Measurements from ENCODE around the gene KCNG2. TPM values are rescaled to one million over a fixed set of nuclear protein-coding genes. Genes with fewer than 3 reads are reported as not detected.

Gene KCNG2
- total and polyA plus RNA-seq, 2 of the 4 experiments (the other 2 are of a cell fraction) = not detected

GRCh38 chr18:79760881-79761280 is 36.9 kb upstream of the KCNG2 start:
- DNase-seq = no peak
- Histone ChIP-seq H3K14ac (replicated peaks; ENCODE audit: low read depth, low read length) (no peak overlapping the region), H2BK120ac (ENCODE audit: low read depth, low read length) (no peak overlapping the region), H3K36me3 (ENCODE audit: control insufficient read depth, insufficient read depth, low read length) (peaks cover 4% of the 10 kb centered on the region; the same call in 1 of the 2 replicates), H3K79me1 (ENCODE audit: low read depth in 1 of 2, low read length in 2 of 2) (no peaks in the 10 kb centered on the region), H4K8ac (ENCODE audit: low read depth in 2 of 2, low read length in 2 of 2) (no peak overlapping the region), H3K18ac (ENCODE audit: low read depth, low read length) (no peak overlapping the region), H2BK15ac (ENCODE audit: low read depth, low read length) (no peak overlapping the region), H3K9me1 (ENCODE audit: insufficient read depth, low read length) (no peaks in the 10 kb centered on the region), H2AK5ac (ENCODE audit: low read depth, low read length) (no peak overlapping the region), H3K9me3 (ENCODE audit: control insufficient read depth, insufficient read depth, low read length) (peaks cover 2% of the 10 kb centered on the region; the same call in 1 of the 2 replicates), H2BK5ac (ENCODE audit: low read depth, low read length, poor library complexity, severe bottlenecking) (no peak overlapping the region), H4K20me1 (ENCODE audit: insufficient read depth, low read length) (no peaks in the 10 kb centered on the region), H3K4ac (ENCODE audit: low read depth, low read length) (no peak overlapping the region), H3K27ac (ENCODE audit: insufficient read depth, low read length) (no peak overlapping the region), H4K5ac (ENCODE audit: low read depth, low read length) (no peak overlapping the region), H3K4me3 (ENCODE audit: insufficient read depth, low read depth, low read length) (no peak overlapping the region), H4K91ac (ENCODE audit: insufficient read depth, low read depth, low read length) (no peak overlapping the region), H2BK20ac (ENCODE audit: low read depth, low read length) (no peak overlapping the region), H2AK9ac (replicated peaks; ENCODE audit: low read depth, low read length, poor library complexity) (peak overlapping the region; percentile 50), H3K4me2 (ENCODE audit: low read depth, low read length) (no peak overlapping the region), H3K4me1 (ENCODE audit: control insufficient read depth, insufficient read depth, low read length) (peaks cover 3% of the 10 kb centered on the region; the same call in 1 of the 2 replicates), H3K9ac (ENCODE audit: low read depth, low read length) (no peak overlapping the region), H3K23ac (ENCODE audit: low read depth, low read length) (no peak overlapping the region), H3K56ac (ENCODE audit: extremely low read depth, insufficient read depth, low read length) (no peak overlapping the region), H2AFZ (replicated peaks; ENCODE audit: low read length, poor library complexity) (no peak overlapping the region), H3K27me3 (ENCODE audit: control insufficient read depth, insufficient read depth, low read length) (no peaks in the 10 kb centered on the region)
- no peak for ATAC-seq (ENCODE audit: low read depth)
- CTCF ChIA-PET = no interaction called here
- POLR2A ChIA-PET (ENCODE audit: unreplicated experiment) = no interaction called here
- no CpG with 5 or more reads among the region's 1 CpG for WGBS, 2 experiments (ENCODE audit: extremely low coverage in 2 of 2, insufficient read length in 1 of 2)
- BruUV-seq (replicated peaks) = no TSS peak
- dilution Hi-C loops (cut with HindIII; ENCODE audit: low sequenced_read_pairs, unreplicated experiment) = no loop called here
- no peak for TF ChIP-seq CHD1 (IDR thresholded peaks at IDR 0.05; ENCODE audit: low read depth, low read length)
- no peak for TF ChIP-seq NFE2L2 (IDR thresholded peaks at IDR 0.05; ENCODE audit: low read depth, low read length)
- TF ChIP-seq FOS (IDR thresholded peaks at IDR 0.05; ENCODE audit: low read depth, low read length) = no peak
- TF ChIP-seq ELK1 (IDR thresholded peaks at IDR 0.05; ENCODE audit: borderline replicate concordance, low read depth, low read length) = no peak
- TF ChIP-seq MXI1 (IDR thresholded peaks at IDR 0.05; ENCODE audit: borderline replicate concordance, low read depth, low read length) = no peak
- no peak for TF ChIP-seq POLR2A (IDR thresholded peaks at IDR 0.05; ENCODE audit: low read depth, low read length)
- TF ChIP-seq RCOR1 (IDR thresholded peaks at IDR 0.05; ENCODE audit: insufficient replicate concordance, low read length) = no peak
- TF ChIP-seq MAZ (IDR thresholded peaks at IDR 0.05; ENCODE audit: borderline replicate concordance, low read depth, low read length) = no peak
- TF ChIP-seq RAD21 (IDR thresholded peaks at IDR 0.05; ENCODE audit: low read length) = no peak
- TF ChIP-seq RFX5 (IDR thresholded peaks at IDR 0.05; ENCODE audit: low read depth, low read length) = no peak
- TF ChIP-seq BHLHE40 (IDR thresholded peaks at IDR 0.05; ENCODE audit: low read depth, low read length) = no peak
- no peak for TF ChIP-seq SMC3 (IDR thresholded peaks at IDR 0.05; ENCODE audit: low read depth, low read length)
- TF ChIP-seq CTCF (conservative IDR thresholded peaks at IDR 0.05; ENCODE audit: low read depth, low read length) = no peak
- no peak for TF ChIP-seq USF2 (IDR thresholded peaks at IDR 0.05; ENCODE audit: low read depth, low read length)
- TF ChIP-seq MAFK (IDR thresholded peaks at IDR 0.05; ENCODE audit: low read depth, low read length) = no peak
- intact Hi-C loops (cut with micrococcal nuclease) = no loop called here
- in situ Hi-C loops (cut with MboI; ENCODE audit: low sequenced_read_pairs) = no loop called here

All from IMR-90 (cell line).